ENCODE measurements around the gene SH3GL2.

SH3GL2 gene

GRCh38 chr9:17578911-17579793 lies at the start of gene SH3GL2:
Gene SH3GL2 (plus strand): TSS chr9:17579066.
- peak; percentile 89 for DNase-seq

- DNase-seq, result no peak
Measured at GRCh38 chr9:17531642-17532254, 47.1 kb upstream of the SH3GL2 start.

GRCh38 chr9:17532461-17532860 lies 46.4 kb upstream of the SH3GL2 start:
- no peak for DNase-seq

- no peak for DNase-seq
Measured at GRCh38 chr9:17535176-17535575, 43.7 kb upstream of the SH3GL2 start.

- DNase-seq, result no peak
Measured at GRCh38 chr9:17536027-17536426, 42.8 kb upstream of the SH3GL2 start.

GRCh38 chr9:17551023-17551422 lies 27.8 kb upstream of the SH3GL2 start:
- DNase-seq, result no peak

- DNase-seq, result no peak
Measured at GRCh38 chr9:17555362-17556054, 23.4 kb upstream of the SH3GL2 start.

- DNase-seq, result no peak
Measured at GRCh38 chr9:17556255-17556654, 22.6 kb upstream of the SH3GL2 start.

- no peak for DNase-seq
Measured at GRCh38 chr9:17556935-17557334, 21.9 kb upstream of the SH3GL2 start.

- no peak for DNase-seq
Measured at GRCh38 chr9:17571825-17572224, 7.0 kb upstream of the SH3GL2 start.

GRCh38 chr9:17574342-17574741 lies 4.5 kb upstream of the SH3GL2 start:
- no peak for DNase-seq

- no peak for DNase-seq
Measured at GRCh38 chr9:17578577-17578910, 322 bp upstream of the SH3GL2 start.

GRCh38 chr9:17580119-17580518 lies 1.3 kb downstream of the SH3GL2 start:
- DNase-seq, result no peak

- no peak for DNase-seq
Measured at GRCh38 chr9:17587113-17587512, 8.2 kb downstream of the SH3GL2 start.

GRCh38 chr9:17588395-17588794 lies 9.5 kb downstream of the SH3GL2 start:
- DNase-seq, result no peak

GRCh38 chr9:17588941-17589340 lies 10.1 kb downstream of the SH3GL2 start:
- no peak for DNase-seq

GRCh38 chr9:17589771-17590170 lies 10.9 kb downstream of the SH3GL2 start:
- no peak for DNase-seq

GRCh38 chr9:17594961-17595360 lies 16.1 kb downstream of the SH3GL2 start:
- no peak for DNase-seq

- DNase-seq, result no peak
Measured at GRCh38 chr9:17597977-17598376, 19.1 kb downstream of the SH3GL2 start.

GRCh38 chr9:17600962-17601593 lies 22.2 kb downstream of the SH3GL2 start:
- no peak for DNase-seq

GRCh38 chr9:17604556-17604955 lies 25.7 kb downstream of the SH3GL2 start:
- DNase-seq, result no peak

- DNase-seq, result no peak
Measured at GRCh38 chr9:17609312-17610005, 30.6 kb downstream of the SH3GL2 start.

- DNase-seq, result no peak
Measured at GRCh38 chr9:17611342-17611741, 32.5 kb downstream of the SH3GL2 start.

All from NCI-H1436 (cell line).